Spleen (tissue), 11 donors: ENCODE data around the gene ZNF277. TPM values are rescaled to one million over a fixed set of nuclear protein-coding genes. Genes with fewer than 3 reads are reported as not detected.

Experiments used
- DNase-seq: peaks from one replicate; pipeline ENCODE4 v3.0.0-alpha.2; 2020
- H3K27ac ChIP-seq, 8 donors: fragments of 200-600 bp; sonication (generic) in 7 of 8; 1 replicate in 4 of 8; 2 replicates in 4 of 8; pipeline versions ENCODE4 v1.5.0 to v1.8.0; 2016 to 2021; ENCODE audit warnings: inconsistent platforms in 4 of 8, mild to moderate bottlenecking in 4 of 8, moderate library complexity in 1 of 8
- H3K27me3 ChIP-seq, 7 donors: fragments of 200-600 bp; sonication (generic) in 6 of 7; replicated peaks in 1 of 7; 1 replicate in 4 of 7; 2 replicates in 3 of 7; pipeline versions ENCODE4 v1.5.0 to v1.8.0; 2016 to 2021; ENCODE audit warnings: inconsistent platforms in 3 of 7, mild to moderate bottlenecking in 1 of 7
- H3K36me3 ChIP-seq, 6 donors: fragments of 200-600 bp; sonication (generic) in 5 of 6; 1 replicate in 4 of 6; 2 replicates in 2 of 6; pipeline versions ENCODE4 v1.5.0 to v1.8.0; 2016 to 2021; ENCODE audit warnings: inconsistent platforms in 2 of 6
- H3K4me1 ChIP-seq, 6 donors: fragments of 200-600 bp; sonication (generic) in 5 of 6; 1 replicate in 3 of 6; 2 replicates in 3 of 6; pipeline versions ENCODE4 v1.5.0 to v1.8.0; 2016 to 2021; ENCODE audit warnings: inconsistent platforms in 3 of 6
- H3K4me3 ChIP-seq, 8 donors: fragments of 200-600 bp; sonication (generic) in 7 of 8; 1 replicate in 4 of 8; 2 replicates in 4 of 8; pipeline versions ENCODE4 v1.5.0 to v1.8.0; 2016 to 2021; ENCODE audit warnings: inconsistent platforms in 4 of 8, mild to moderate bottlenecking in 4 of 8, moderate library complexity in 2 of 8
- H3K9me3 ChIP-seq, 8 donors: fragments of 200-600 bp; sonication (generic) in 7 of 8; 1 replicate in 4 of 8; 2 replicates in 4 of 8; pipeline versions ENCODE4 v1.5.0 to v1.8.0; 2016 to 2021; ENCODE audit warnings: inconsistent platforms in 4 of 8
- CTCF ChIP-seq, 11 experiments: fragments of 200-600 bp in 7 of 11; fragments of 450-650 bp in 4 of 11; sonication (generic) in 4 of 11; IDR thresholded peaks in 8 of 11; conservative IDR thresholded peaks in 3 of 11; 1 replicate in 7 of 11; 2 replicates in 4 of 11; pipeline versions ENCODE4 v1.4.0 to v1.8.0; 2016 to 2021; ENCODE audit warnings: antibody characterized with exemption in 11 of 11, inconsistent platforms in 4 of 11, mild to moderate bottlenecking in 1 of 11
- POLR2A ChIP-seq, 3 donors: fragments of 450-650 bp; IDR thresholded peaks; one replicate each; pipeline ENCODE4 v1.5.1; 2017; ENCODE audit warnings: antibody characterized with exemption in 3 of 3, mild to moderate bottlenecking in 1 of 3
- POLR2AphosphoS5 ChIP-seq, 3 donors: sonication (generic); formaldehyde crosslinking; IDR thresholded peaks; one replicate each; pipeline ENCODE4 v1.5.1; 2017; ENCODE audit warnings: antibody characterized with exemption in 3 of 3
- WGBS, 5 donors: extraction: QIAGEN DNeasy Blood & Tissue Kit in 3 of 5; methylation state at CpG; one replicate each; pipeline versions ENCODE4 v1.1.5 to v1.1.7; 2013 to 2018; 5-methylcytosine and 5-hydroxymethylcytosine counted together
- intact Hi-C: fragments of 100-400 bp; cut with DNase I; formaldehyde crosslinking; loops from one replicate; pipeline ENCODE4 v1.15.0; 2023; ENCODE audit warnings: low total_unique reads
- polyA plus RNA-seq, 3 donors: library from polyadenylated mRNA; stranded (reverse); fragments of 200-250 nt; gene quantifications; one replicate each; pipeline ENCODE4 v1.2.1, GENCODE V29; 2013
- total RNA-seq, 7 donors: library from RNA; depleted of rRNA in 3 of 7; stranded (reverse); fragments of >200 nt in 3 of 7; fragmentation: NEBNext Ultra II Directional in 4 of 7; extraction: Animal tissue kit (Norgen Biotek cat#: 25700) in 4 of 7; gene quantifications; one replicate each; pipeline versions ENCODE4 v1.1.0 to v1.2.1, GENCODE V29; 2016 to 2021
- donor health status: healthy with polysubstance abuse.
- donor health status: DM: no; HTN: no; CAD: no; lungs with moderate emphysema.
- donor health status: DM: no; HTN: no; CAD: no.
- donor health status: Bipolar disorder and iron deficiency.
- donor health status: healthy.
- donor health status: DM: no; HTN: no; CAD: no.
- donor health status: DM: yes; HTN: yes; CAD: no.

Gene ZNF277
- total and polyA plus RNA-seq, 10 donors: 14.5 to 36.1 (median 19.6) TPM

DNA sequence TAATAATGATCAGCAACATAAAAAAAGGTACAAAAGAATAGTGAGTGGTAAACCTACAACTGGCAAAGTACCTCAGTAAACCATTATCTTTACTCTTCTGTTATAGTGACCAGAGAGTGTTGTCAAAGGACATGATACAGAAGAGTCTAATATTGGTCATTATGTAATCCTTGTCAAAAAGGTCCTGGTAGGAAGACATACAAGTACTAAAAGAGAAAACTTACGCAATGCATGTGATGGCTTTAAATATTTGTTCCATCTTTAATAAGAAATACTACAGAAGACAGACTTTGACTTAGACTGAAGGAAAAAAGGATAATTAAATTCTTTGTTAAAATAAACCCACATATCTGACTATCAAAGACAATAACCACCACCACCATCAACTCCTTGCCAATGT is 6.8 kb upstream of the ZNF277 start:
- intact Hi-C loops: no loop called here
- TF ChIP-seq POLR2AphosphoS5 (IDR thresholded peaks at IDR 0.05): no peak
- TF ChIP-seq POLR2A (IDR thresholded peaks at IDR 0.05): no peak
- H3K4me1 ChIP-seq: peaks cover 3 to 23% (median 16%) of the 10 kb centered on the region in 6 donors
- WGBS, 5 donors: 88 to 100% (median 95%) methylated on average over 1 of the region's 1 CpG
- H3K27me3 ChIP-seq: peaks cover 0 to 50% (median 5%) of the 10 kb centered on the region in 7 donors
- no peaks in the 10 kb centered on the region for H3K36me3 ChIP-seq
- no peak overlapping the region for H3K4me3 ChIP-seq
- no peak overlapping the region for H3K27ac ChIP-seq
- no peak for DNase-seq
- H3K9me3 ChIP-seq: no peaks in the 10 kb centered on the region

- WGBS, 5 donors: 80 to 89% (median 83%) methylated on average over 6 of the region's 6 CpGs
- no peak overlapping the region for H3K27ac ChIP-seq
- TF ChIP-seq POLR2AphosphoS5 (IDR thresholded peaks at IDR 0.05) (no peak), POLR2A (IDR thresholded peaks at IDR 0.05) (no peak), CTCF (IDR thresholded peaks at IDR 0.05 in 8 of 11, conservative IDR thresholded peaks at IDR 0.05 in 3 of 11) (no peak)
- peaks cover 3 to 33% (median 24%) of the 10 kb centered on the region in 6 donors for H3K4me1 ChIP-seq
- peaks cover 0 to 56% (median 5%) of the 10 kb centered on the region in 7 donors for H3K27me3 ChIP-seq
- intact Hi-C loops: no loop called here
- no peak for DNase-seq
- no peak overlapping the region for H3K4me3 ChIP-seq
- no peaks in the 10 kb centered on the region for H3K9me3 ChIP-seq
- H3K36me3 ChIP-seq: no peaks in the 10 kb centered on the region
Measured at GRCh38 chr7:112201411-112201810, 5.1 kb upstream of the ZNF277 start.

GRCh38 chr7:112201839-112202238 is 4.7 kb upstream of the ZNF277 start:
- no peak for DNase-seq
- H3K9me3 ChIP-seq: no peaks in the 10 kb centered on the region
- H3K27me3 ChIP-seq: peaks cover 0 to 51% (median 5%) of the 10 kb centered on the region in 7 donors
- intact Hi-C loops: no loop called here
- H3K4me3 ChIP-seq: no peak overlapping the region
- no peak for TF ChIP-seq CTCF (IDR thresholded peaks at IDR 0.05 in 8 of 11, conservative IDR thresholded peaks at IDR 0.05 in 3 of 11)
- TF ChIP-seq POLR2AphosphoS5 (IDR thresholded peaks at IDR 0.05): no peak
- no peak for TF ChIP-seq POLR2A (IDR thresholded peaks at IDR 0.05)
- H3K27ac ChIP-seq: no peak overlapping the region
- peaks cover 3 to 33% (median 24%) of the 10 kb centered on the region in 6 donors for H3K4me1 ChIP-seq
- no peaks in the 10 kb centered on the region for H3K36me3 ChIP-seq

DNA sequence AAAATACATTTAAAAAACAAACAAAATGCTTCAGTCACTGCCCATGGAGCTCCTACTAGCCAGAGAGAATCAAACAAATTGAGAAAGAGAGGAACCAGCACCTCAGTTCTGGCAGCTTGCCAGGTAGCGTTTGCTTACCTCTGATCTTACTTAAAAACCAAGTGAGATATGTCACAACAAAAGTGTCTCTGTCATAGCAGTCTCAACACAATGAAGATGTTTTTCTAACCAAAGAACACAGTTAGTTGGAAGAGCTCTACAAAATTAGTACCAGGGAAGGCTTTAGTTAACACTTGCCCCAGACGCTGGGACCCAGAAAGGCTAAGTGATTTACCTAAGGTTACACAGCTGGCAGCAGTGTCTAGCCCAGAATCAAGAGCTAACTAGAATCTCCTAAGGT is 3.7 kb upstream of the ZNF277 start:
- Histone ChIP-seq H3K4me1 (peaks cover 11 to 43% (median 33%) of the 10 kb centered on the region in 6 donors), H3K9me3 (no peaks in the 10 kb centered on the region), H3K27me3 (peaks cover 0 to 43% (median 5%) of the 10 kb centered on the region in 7 donors), H3K36me3 (no peaks in the 10 kb centered on the region), H3K27ac (no peak overlapping the region), H3K4me3 (no peak overlapping the region)
- no peak for DNase-seq
- intact Hi-C loops: no loop called here
- WGBS, 5 donors: 17 to 43% (median 38%) methylated on average over 2 of the region's 2 CpGs
- TF ChIP-seq POLR2A (IDR thresholded peaks at IDR 0.05) (no peak), POLR2AphosphoS5 (IDR thresholded peaks at IDR 0.05) (no peak), CTCF (IDR thresholded peaks at IDR 0.05 in 8 of 11, conservative IDR thresholded peaks at IDR 0.05 in 3 of 11) (no peak)

DNA sequence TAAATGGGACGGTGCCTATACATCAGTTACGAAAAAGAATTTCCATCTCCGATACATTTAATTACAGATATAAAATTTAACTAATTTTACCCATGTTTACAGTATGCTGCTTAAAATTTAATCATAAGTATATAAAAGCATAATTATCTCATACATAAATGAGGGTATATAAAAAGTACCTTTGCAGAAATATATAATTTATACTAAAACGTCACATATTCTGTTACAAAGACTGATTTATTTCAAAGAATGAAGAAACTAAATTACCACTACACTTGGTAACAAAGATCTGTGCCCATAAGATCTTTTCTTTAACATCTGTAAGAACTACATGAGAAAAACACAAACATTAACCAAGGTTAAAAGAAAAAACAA is 3.1 kb upstream of the ZNF277 start:
- H3K4me3 ChIP-seq: no peak overlapping the region
- TF ChIP-seq POLR2A (IDR thresholded peaks at IDR 0.05) (no peak), POLR2AphosphoS5 (IDR thresholded peaks at IDR 0.05) (no peak), CTCF (IDR thresholded peaks at IDR 0.05 in 8 of 11, conservative IDR thresholded peaks at IDR 0.05 in 3 of 11) (no peak)

More for the DNA sequence above, 3.1 kb upstream of the ZNF277 start:
- intact Hi-C loops: no loop called here
- Histone ChIP-seq H3K36me3 (no peaks in the 10 kb centered on the region), H3K9me3 (no peaks in the 10 kb centered on the region), H3K27me3 (peaks cover 0 to 43% (median 5%) of the 10 kb centered on the region in 7 donors), H3K27ac (no peak overlapping the region), H3K4me1 (peaks cover 13 to 49% (median 36%) of the 10 kb centered on the region in 6 donors)
- WGBS, 5 donors: 66 to 78% (median 71%) methylated on average over 4 of the region's 4 CpGs
- DNase-seq: no peak
